ENCODE data around the gene EAF1.
"Not testable (repeated sequence)": the region's sequence is repeated elsewhere in the genome, so short reads cannot be mapped to it uniquely, and the experiment has no call there.

EAF1 gene

GRCh38 chr3:15427182-15427880 lies at the start of gene EAF1, which contains the start of gene METTL6:
Gene EAF1, plus strand, starts transcription at chr3:15427598. Its CDS starts 182 bp downstream, at chr3:15427780.
Gene METTL6, minus strand, starts transcription at chr3:15427544. Its CDS starts 1,033 bp downstream, at chr3:15426511.
- H3K4me3 ChIP-seq (ENCODE audit: control insufficient read depth, low read depth, low read length) = peak within 1 kb of the TSS; percentile 99
- peak; percentile 74 for DNase-seq (ENCODE audit: low read depth)

GRCh38 chr3:15377961-15378791 lies 49.2 kb upstream of the EAF1 start:
- peak; percentile 90 for TF ChIP-seq CTCF (conservative IDR thresholded peaks at IDR 0.05; ENCODE audit: control insufficient read depth, insufficient read depth, low read depth, low read length)
- peak; percentile 95 for DNase-seq (ENCODE audit: low read depth)
- no peak overlapping the region for H3K4me3 ChIP-seq (ENCODE audit: control insufficient read depth, low read depth, low read length)

More at GRCh38 chr3:15427182-15427880, at the start of gene EAF1, which contains the start of gene METTL6:
- TF ChIP-seq CTCF (conservative IDR thresholded peaks at IDR 0.05; ENCODE audit: control insufficient read depth, insufficient read depth, low read depth, low read length) = peak; percentile 9

DNA sequence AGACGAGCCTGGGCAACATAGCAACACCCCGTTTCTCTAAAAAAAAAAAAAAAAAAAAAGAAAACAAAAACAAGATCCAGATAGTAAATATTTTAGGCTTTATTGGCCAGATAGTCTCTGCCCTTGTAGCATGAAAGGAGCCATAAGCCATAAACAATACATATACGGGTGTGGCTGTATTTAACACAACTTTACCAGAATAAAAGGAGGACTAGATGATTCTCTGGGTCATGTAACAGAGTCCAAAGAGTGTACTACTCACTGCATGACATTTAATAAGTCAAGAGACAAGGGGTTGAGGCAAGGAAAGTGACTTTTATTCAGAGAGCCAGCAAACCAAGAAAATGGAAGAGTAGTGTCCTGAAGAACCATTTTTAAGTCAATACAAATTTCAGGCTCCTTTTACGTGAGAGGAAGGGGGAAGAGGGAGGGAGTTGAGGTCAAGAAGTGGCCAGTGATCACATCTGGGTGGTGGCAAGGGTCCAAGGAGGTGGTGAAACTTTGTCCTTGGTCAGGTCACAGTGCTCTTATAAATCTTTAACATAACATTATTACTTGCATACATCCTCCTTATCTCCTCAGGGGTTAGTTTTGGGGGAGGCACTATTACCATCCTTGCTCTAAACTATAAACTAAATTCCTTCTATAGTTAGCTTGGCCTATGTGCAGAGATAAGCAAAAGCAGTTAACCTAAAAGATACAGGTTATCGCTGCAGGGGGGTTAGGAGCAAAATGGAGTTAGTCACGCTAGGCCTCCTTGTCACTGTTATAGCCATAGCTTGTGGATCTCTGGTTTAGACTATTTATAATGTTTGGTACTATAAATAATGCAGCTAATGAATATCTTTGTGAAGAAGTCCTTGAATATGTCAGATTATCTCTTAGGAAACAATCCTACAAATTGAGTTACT lies 46.2 kb upstream of the EAF1 start:
- peak; percentile 35 for DNase-seq (ENCODE audit: low read depth)
- H3K4me3 ChIP-seq (ENCODE audit: control insufficient read depth, low read depth, low read length) = no peak overlapping the region
- TF ChIP-seq CTCF (conservative IDR thresholded peaks at IDR 0.05; ENCODE audit: control insufficient read depth, insufficient read depth, low read depth, low read length) = no peak

GRCh38 chr3:15382405-15382923 lies 44.9 kb upstream of the EAF1 start:
- H3K4me3 ChIP-seq (ENCODE audit: control insufficient read depth, low read depth, low read length) = no peak overlapping the region

GRCh38 chr3:15384510-15385237 lies 42.7 kb upstream of the EAF1 start:
- TF ChIP-seq CTCF (conservative IDR thresholded peaks at IDR 0.05; ENCODE audit: control insufficient read depth, insufficient read depth, low read depth, low read length) = no peak
- DNase-seq (ENCODE audit: low read depth) = no peak
- no peak overlapping the region for H3K4me3 ChIP-seq (ENCODE audit: control insufficient read depth, low read depth, low read length)

More at GRCh38 chr3:15382405-15382923, 44.9 kb upstream of the EAF1 start:
- DNase-seq (ENCODE audit: low read depth) = peak; percentile 37
- no peak for TF ChIP-seq CTCF (conservative IDR thresholded peaks at IDR 0.05; ENCODE audit: control insufficient read depth, insufficient read depth, low read depth, low read length)

DNA sequence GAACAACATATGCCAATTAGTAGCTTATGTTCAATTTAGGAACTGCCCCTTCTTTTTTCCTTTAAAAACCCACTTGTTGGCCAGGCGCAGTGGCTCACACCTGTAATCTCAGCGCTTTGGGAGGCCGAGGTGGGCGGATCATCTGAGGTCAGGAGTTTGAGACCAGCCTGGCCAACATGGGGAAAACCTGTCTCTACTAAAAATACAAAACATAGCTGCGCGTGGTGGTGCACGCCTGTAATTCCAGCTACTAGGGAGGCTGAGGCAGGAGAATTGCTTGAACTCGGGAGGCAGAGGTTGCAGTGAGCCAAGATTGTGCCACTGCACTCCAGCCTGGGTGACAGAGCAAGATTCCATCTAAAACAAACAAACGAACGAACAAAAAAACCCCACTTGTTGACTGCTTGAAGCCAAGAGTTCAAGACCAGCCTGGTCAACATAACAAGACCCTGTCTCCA lies 42.1 kb upstream of the EAF1 start:
- not testable (repeated sequence) for DNase-seq (ENCODE audit: low read depth); H3K4me3 ChIP-seq (ENCODE audit: control insufficient read depth, low read depth, low read length)
